H1 (cell line): Measurements from ENCODE around the gene GTF3C2. TPM values are rescaled to one million over a fixed set of nuclear protein-coding genes. Genes with fewer than 3 reads are reported as not detected.

Source experiments
- CTCF ChIA-PET: fragments of 300-600 bp; sonication (Branson Sonifier 250); formaldehyde crosslinking; loops from one replicate; lab custom pipeline; 2021; ENCODE audit not compliant: partially characterized antibody; lab: Charles Lee
- POLR2A ChIA-PET: fragments of 300-600 bp; sonication (Branson Sonifier 250); formaldehyde crosslinking; loops from one replicate; lab custom pipeline; 2021; ENCODE audit warnings: inconsistent platforms; ENCODE audit not compliant: partially characterized antibody; lab: Charles Lee
- DNase-seq, 2 experiments: peaks; one replicate each; pipeline versions ENCODE4 v3.0.0 to v3.0.0-alpha.2; 2010 to 2022; ENCODE audit warnings: low spot score in 2 of 2, low read depth in 1 of 2, mixed read lengths in 1 of 2
- FAIRE-seq: peaks from 2 replicates; lab custom pipeline; 2011; peaks lifted over from hg19 to GRCh38; lab: Jason Lieb, UNC
- H2AFZ ChIP-seq: 2 replicates; pipeline ENCODE4 v1.8.1; 2012; ENCODE audit warnings: low read length, inconsistent platforms
- H2AK5ac ChIP-seq: 2 replicates; pipeline ENCODE4 v1.6.1; 2013; ENCODE audit warnings: low read depth, low read length
- H2BK120ac ChIP-seq: replicated peaks from 2 replicates; pipeline ENCODE3; 2013; ENCODE audit warnings: low read depth, low read length, inconsistent platforms
- H2BK12ac ChIP-seq: 2 replicates; pipeline ENCODE4 v1.6.1; 2013; ENCODE audit warnings: low read depth, low read length
- H2BK15ac ChIP-seq: 2 replicates; pipeline ENCODE4 v1.6.1; 2013; ENCODE audit warnings: low read length
- H2BK20ac ChIP-seq: 2 replicates; pipeline ENCODE4 v1.6.1; 2013; ENCODE audit warnings: low read length
- H2BK5ac ChIP-seq: 2 replicates; pipeline ENCODE4 v1.6.1; 2013; ENCODE audit warnings: low read depth, low read length
- H3K14ac ChIP-seq: 2 replicates; pipeline ENCODE4 v1.6.1; 2013; ENCODE audit warnings: inconsistent platforms; ENCODE audit not compliant: insufficient read length
- H3K18ac ChIP-seq: 2 replicates; pipeline ENCODE4 v1.6.1; 2013; ENCODE audit warnings: low read length; ENCODE audit errors: extremely low read depth
- H3K23ac ChIP-seq: 2 replicates; pipeline ENCODE4 v1.6.1; 2013; ENCODE audit warnings: inconsistent platforms; ENCODE audit not compliant: insufficient read length
- H3K23me2 ChIP-seq: 2 replicates; pipeline ENCODE4 v1.6.1; 2013; ENCODE audit warnings: low read depth, low read length
- H3K27ac ChIP-seq: 2 replicates; pipeline ENCODE4 v1.6.1; 2011; ENCODE audit warnings: low read depth, low read length, inconsistent platforms
- H3K27me3 ChIP-seq, 4 experiments: replicated peaks in 1 of 4; 1 replicate in 1 of 4; 2 replicates in 3 of 4; pipeline versions ENCODE4 v1.6.1 to v1.8.1; 2011 to 2013; ENCODE audit warnings: low read length in 3 of 4, mild to moderate bottlenecking in 3 of 4, inconsistent platforms in 2 of 4, mixed read lengths in 2 of 4, moderate library complexity in 1 of 4; ENCODE audit not compliant: control insufficient read depth in 3 of 4, insufficient read depth in 3 of 4; ENCODE audit errors: extremely low read depth in 1 of 4
- H3K36me3 ChIP-seq, 4 experiments: 2 replicates each; pipeline versions ENCODE4 v1.6.1 to v1.8.1; 2011 to 2013; ENCODE audit warnings: mild to moderate bottlenecking in 4 of 4, low read length in 3 of 4, moderate library complexity in 2 of 4, control low read depth in 1 of 4, inconsistent platforms in 1 of 4; ENCODE audit not compliant: insufficient read depth in 4 of 4, control insufficient read depth in 2 of 4
- H3K4ac ChIP-seq: replicated peaks from 2 replicates; pipeline ENCODE3; 2013; ENCODE audit warnings: low read length, low read depth, mixed read lengths, inconsistent platforms; ENCODE audit not compliant: insufficient read length
- H3K4me1 ChIP-seq, 4 experiments: replicated peaks in 1 of 4; 1 replicate in 1 of 4; 2 replicates in 3 of 4; pipeline versions ENCODE4 v1.6.1 to v1.8.1; 2011 to 2013; ENCODE audit warnings: low read length in 3 of 4, inconsistent platforms in 2 of 4, mixed read lengths in 1 of 4; ENCODE audit not compliant: insufficient read depth in 4 of 4, control insufficient read depth in 3 of 4
- H3K4me2 ChIP-seq, 2 experiments: 2 replicates each; pipeline versions ENCODE4 v1.6.1 to v1.8.1; 2011 to 2013; ENCODE audit warnings: low read depth in 2 of 2, low read length in 2 of 2, control low read depth in 1 of 2, inconsistent platforms in 1 of 2, mild to moderate bottlenecking in 1 of 2; ENCODE audit not compliant: insufficient read depth in 1 of 2
- H3K4me3 ChIP-seq, 4 experiments: fragments of 200-600, 300-600 bp in 1 of 4; sonication (generic), shearing (Covaris generic), sonication (Bioruptor Twin) in 1 of 4; 2 replicates each; pipeline versions ENCODE4 v1.5.1 to v1.8.1; 2011 to 2016; ENCODE audit warnings: low read length in 4 of 4, low read depth in 3 of 4, control low read depth in 2 of 4, inconsistent platforms in 2 of 4, mild to moderate bottlenecking in 2 of 4, mixed read lengths in 1 of 4, moderate library complexity in 1 of 4; ENCODE audit not compliant: insufficient read depth in 2 of 4; ENCODE audit errors: extremely low read depth in 1 of 4
- H3K56ac ChIP-seq: replicated peaks from 2 replicates; pipeline ENCODE3; 2013; ENCODE audit warnings: low read depth, mild to moderate bottlenecking, mixed read lengths, low read length, inconsistent platforms; ENCODE audit not compliant: insufficient read length
- H3K79me1 ChIP-seq: 2 replicates; pipeline ENCODE4 v1.6.1; 2013; ENCODE audit warnings: low read depth, low read length, control low read depth
- H3K79me2 ChIP-seq, 2 experiments: 2 replicates each; pipeline versions ENCODE4 v1.6.1 to v1.8.1; 2012 to 2013; ENCODE audit warnings: low read length in 2 of 2, mild to moderate bottlenecking in 2 of 2, inconsistent platforms in 1 of 2; ENCODE audit not compliant: insufficient read depth in 2 of 2, control insufficient read depth in 1 of 2
- H3K9ac ChIP-seq, 4 experiments: replicated peaks in 1 of 4; 1 replicate in 1 of 4; 2 replicates in 3 of 4; pipeline versions ENCODE4 v1.6.1 to v1.8.1; 2011 to 2013; ENCODE audit warnings: low read depth in 3 of 4, low read length in 3 of 4, control low read depth in 2 of 4, mild to moderate bottlenecking in 2 of 4, moderate library complexity in 2 of 4, inconsistent platforms in 1 of 4; ENCODE audit errors: extremely low read depth in 1 of 4
- H3K9me3 ChIP-seq, 2 experiments: 2 replicates each; pipeline versions ENCODE4 v1.6.1 to v1.8.1; 2012 to 2013; ENCODE audit warnings: mild to moderate bottlenecking in 2 of 2, moderate library complexity in 2 of 2, control low read depth in 1 of 2, inconsistent platforms in 1 of 2, low read depth in 1 of 2, low read length in 1 of 2, mixed read lengths in 1 of 2; ENCODE audit not compliant: insufficient read depth in 2 of 2
- H4K20me1 ChIP-seq, 2 experiments: replicated peaks in 1 of 2; 2 replicates each; pipeline versions ENCODE3 to v1.8.1; 2011 to 2013; ENCODE audit warnings: inconsistent platforms in 2 of 2, low read length in 2 of 2, mild to moderate bottlenecking in 1 of 2; ENCODE audit not compliant: insufficient read depth in 2 of 2, control insufficient read depth in 1 of 2
- H4K5ac ChIP-seq: 2 replicates; pipeline ENCODE4 v1.6.1; 2013; ENCODE audit warnings: low read length, low read depth, mixed read lengths, inconsistent platforms; ENCODE audit not compliant: insufficient read length
- H4K8ac ChIP-seq: 2 replicates; pipeline ENCODE4 v1.8.0; 2013; ENCODE audit warnings: mild to moderate bottlenecking, moderate library complexity, low read length, inconsistent platforms; ENCODE audit not compliant: insufficient read depth; ENCODE audit errors: extremely low read depth
- H4K91ac ChIP-seq: replicated peaks from 2 replicates; pipeline ENCODE3; 2013; ENCODE audit warnings: low read length, mixed read lengths, inconsistent platforms; ENCODE audit not compliant: insufficient read length
- BCL11A ChIP-seq, 2 experiments: IDR thresholded peaks; one replicate each; pipeline ENCODE4 v1.6.1; 2011; ENCODE audit warnings: low read depth in 2 of 2, low read length in 2 of 2, mild to moderate bottlenecking in 2 of 2
- CBX5 ChIP-seq: fragments of 300-800, 300-1000 bp; sonication (generic); IDR thresholded peaks from 2 replicates; pipeline ENCODE4 v1.7.1; 2016; ENCODE audit warnings: antibody characterized with exemption, low read length, low read depth
- CHD2 ChIP-seq: IDR thresholded peaks from 2 replicates; pipeline ENCODE4 v1.6.1; 2012; ENCODE audit warnings: low read length, improper control_type of control experiment
- CREB1 ChIP-seq: IDR thresholded peaks from 2 replicates; pipeline ENCODE4 v1.6.1; 2012; ENCODE audit warnings: inconsistent platforms
- CTBP2 ChIP-seq: IDR thresholded peaks from 2 replicates; pipeline ENCODE4 v1.7.0; 2011; ENCODE audit warnings: borderline replicate concordance, mild to moderate bottlenecking, moderate library complexity, mixed read lengths, low read length; ENCODE audit not compliant: insufficient read depth, insufficient read length
- EP300 ChIP-seq, 2 experiments: IDR thresholded peaks; 1 replicate in 1 of 2; 2 replicates in 1 of 2; pipeline ENCODE4 v1.6.1; 2011 to 2012; ENCODE audit warnings: low read depth in 2 of 2, low read length in 2 of 2, mild to moderate bottlenecking in 2 of 2, borderline replicate concordance in 1 of 2, inconsistent platforms in 1 of 2, moderate library complexity in 1 of 2
- RBBP5 ChIP-seq: IDR thresholded peaks from 2 replicates; pipeline ENCODE4 v1.7.1; 2012; ENCODE audit warnings: low read depth, mild to moderate bottlenecking, inconsistent platforms, low read length, moderate library complexity, borderline replicate concordance
- RNF2 ChIP-seq: fragments of 200-900, 300-1000 bp; sonication (generic); IDR thresholded peaks from 2 replicates; pipeline ENCODE4 v1.7.1; 2016; ENCODE audit warnings: borderline replicate concordance, low read depth, mild to moderate bottlenecking, antibody characterized with exemption, low read length; ENCODE audit not compliant: poor library complexity, severe bottlenecking; ENCODE audit errors: missing control alignments
- SIRT6 ChIP-seq: IDR thresholded peaks from one replicate; pipeline ENCODE4 v1.7.1; 2012; ENCODE audit warnings: low read length, inconsistent platforms
- SUZ12 ChIP-seq: fragments of 200-600 bp; sonication (generic); IDR thresholded peaks from 2 replicates; pipeline ENCODE4 v1.6.1; 2012; ENCODE audit warnings: mild to moderate bottlenecking, inconsistent platforms, low read length, moderate library complexity, mixed read lengths
- WGBS, 2 experiments: shearing (Covaris generic) in 1 of 2; methylation state at CpG; one replicate each; pipeline versions ENCODE4 v1.1.6 to v1.1.7; 2013 to 2015; ENCODE audit warnings: low lambda C conversion rate in 2 of 2, mixed read lengths in 2 of 2, inconsistent platforms in 1 of 2, low coverage in 1 of 2, missing lambda C conversion rate in 1 of 2; ENCODE audit not compliant: insufficient replicate concordance in 2 of 2, insufficient coverage in 1 of 2, insufficient read length in 1 of 2; ENCODE audit errors: extremely low coverage in 1 of 2, missing lambda C conversion rate in 1 of 2; 5-methylcytosine and 5-hydroxymethylcytosine counted together
- polyA plus RNA-seq, 7 experiments: library from polyadenylated mRNA; depleted of rRNA in 3 of 7; stranded (reverse) in 5 of 7; unstranded in 2 of 7; fragments of >200 nt in 5 of 7; fragments of 200-250 nt in 2 of 7; gene quantifications; 1 replicate in 5 of 7; 2 replicates in 1 of 7; 4 replicates in 1 of 7; pipeline versions ENCODE4 v1.2.1 to v1.2.3, GENCODE V29; 2011 to 2013; ENCODE audit warnings: missing spikeins in 2 of 7, mixed read lengths in 2 of 7
- total RNA-seq: library from RNA; stranded (reverse); fragmentation: NEBNext Ultra II Directional; extraction: Animal tissue kit (Norgen Biotek cat#: 25700); gene quantifications from 2 replicates; pipeline ENCODE4 v1.2.1, GENCODE V29; 2021
- TF ChIP-seq, protein P1 (sequence below): IDR thresholded peaks from 2 replicates; pipeline ENCODE4 v1.6.1; 2011; ENCODE audit warnings: low read length, improper control_type of control experiment

The GTF3C2 gene
- total and polyA plus RNA-seq, 2 of the 8 experiments (the other 6 are each of a cell fraction or from before 2014, with no cell fraction given): 118 to 127 TPM

DNA sequence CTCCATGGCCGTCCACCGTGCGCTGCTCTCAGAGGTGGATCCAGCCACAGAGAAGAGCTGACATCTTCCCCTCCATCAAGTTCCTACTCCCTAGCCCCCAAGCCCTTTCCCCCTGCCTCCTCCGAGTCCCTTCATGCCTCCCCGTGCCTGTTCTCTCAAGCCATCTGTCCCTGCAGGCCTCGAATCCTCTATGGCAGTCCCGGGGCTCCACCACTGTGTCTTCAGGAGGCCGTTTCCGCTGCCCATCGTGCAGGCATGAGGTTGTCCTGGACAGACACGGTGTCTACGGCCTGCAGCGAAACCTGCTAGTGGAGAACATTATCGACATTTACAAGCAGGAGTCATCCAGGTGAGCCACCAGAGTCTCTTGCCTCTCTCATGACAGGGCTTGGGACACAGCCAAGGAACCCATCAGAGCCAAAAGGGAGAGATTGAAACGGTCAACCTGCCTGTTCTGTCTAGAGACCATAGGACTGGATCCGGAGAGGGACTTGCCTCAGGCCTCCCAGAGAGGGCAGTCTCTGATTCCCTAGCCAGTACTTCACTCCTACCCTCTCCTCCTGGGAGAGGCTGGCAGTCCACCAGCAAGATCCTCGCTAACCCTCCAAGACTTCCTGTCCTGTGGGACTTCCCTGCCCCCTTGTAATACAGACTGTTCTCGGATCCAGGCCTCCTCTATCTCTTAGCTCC is 58.0 kb downstream of the GTF3C2 start:
- H3K56ac ChIP-seq: no peak overlapping the region
- no peak overlapping the region for H2BK15ac ChIP-seq
- no peak overlapping the region for H2AFZ ChIP-seq
- H2BK5ac ChIP-seq: no peak overlapping the region
- no peak for DNase-seq
- no peak overlapping the region for H4K8ac ChIP-seq
- H3K23me2 ChIP-seq: no peaks in the 10 kb centered on the region
- H2BK20ac ChIP-seq: no peak overlapping the region
- H3K79me2 ChIP-seq: no peaks in the 10 kb centered on the region
- H3K4ac ChIP-seq: no peak overlapping the region
- H2BK120ac ChIP-seq: no peak overlapping the region
- no peak overlapping the region for H3K4me2 ChIP-seq
- H3K4me3 ChIP-seq: no peak overlapping the region
- no peak overlapping the region for H3K9ac ChIP-seq
- H3K27ac ChIP-seq: no peak overlapping the region
- no peak for FAIRE-seq
- no peaks in the 10 kb centered on the region for H3K79me1 ChIP-seq
- no peaks in the 10 kb centered on the region for H3K36me3 ChIP-seq
- H3K4me1 ChIP-seq: peaks cover 0 to 2% (median 0%) of the 10 kb centered on the region in 4 experiments; a peak in 2 of 7 replicates
- no peaks in the 10 kb centered on the region for H3K9me3 ChIP-seq
- ChIA-PET CTCF (interaction anchor here (0.8 to 12.3 kb wide), 9 partner anchors 12 to 186 kb away, joined by 3 to 413 read pairs (median 9); partner anchors contain the start of genes DNAJC5G, EIF2B4, MPV17 and SLC30A3), POLR2A (interaction anchor here (1.5 kb wide), 1 partner anchor 24 kb away, joined by 4 read pairs; the partner anchor contains the start of gene MPV17)
- H3K27me3 ChIP-seq: no peaks in the 10 kb centered on the region
- H4K5ac ChIP-seq: no peak overlapping the region
- no peak overlapping the region for H3K14ac ChIP-seq
- 92% methylated on average over 17 of the region's 18 CpGs; no CpG with 5 or more reads in 1 of the 2 experiments for WGBS, 2 experiments
- H4K91ac ChIP-seq: no peak overlapping the region
- H2AK5ac ChIP-seq: no peak overlapping the region
- no peak overlapping the region for H2BK12ac ChIP-seq
- no peak overlapping the region for H3K18ac ChIP-seq
- no peak overlapping the region for H3K23ac ChIP-seq
- no peaks in the 10 kb centered on the region for H4K20me1 ChIP-seq
- TF ChIP-seq CTBP2 (no peak), SUZ12 (no peak), CREB1 (no peak), BCL11A (IDR thresholded peaks at IDR 0.05; ENCODE audit: low read depth in 2 of 2, low read length in 2 of 2) (no peak), SIRT6 (no peak), RNF2 (no peak), CHD2 (no peak), RBBP5 (no peak), CBX5 (no peak), EP300 (IDR thresholded peaks at IDR 0.05; ENCODE audit: borderline replicate concordance in 1 of 2, low read depth in 2 of 2, low read length in 2 of 2) (no peak)
- TF ChIP-seq, protein P1, sequence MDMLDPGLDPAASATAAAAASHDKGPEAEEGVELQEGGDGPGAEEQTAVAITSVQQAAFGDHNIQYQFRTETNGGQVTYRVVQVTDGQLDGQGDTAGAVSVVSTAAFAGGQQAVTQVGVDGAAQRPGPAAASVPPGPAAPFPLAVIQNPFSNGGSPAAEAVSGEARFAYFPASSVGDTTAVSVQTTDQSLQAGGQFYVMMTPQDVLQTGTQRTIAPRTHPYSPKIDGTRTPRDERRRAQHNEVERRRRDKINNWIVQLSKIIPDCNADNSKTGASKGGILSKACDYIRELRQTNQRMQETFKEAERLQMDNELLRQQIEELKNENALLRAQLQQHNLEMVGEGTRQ: no peak
